Kidney capillary endothelial cell (primary cell): ENCODE data around the gene LCORL.
"Not testable (repeated sequence)": the region's sequence is repeated elsewhere in the genome, so short reads cannot be mapped to it uniquely, and the experiment has no call there.

Experiments
- DNase-seq: peaks from one replicate; pipeline ENCODE4 v3.0.0-alpha.2; 2018; ENCODE audit warnings: low spot score

Gene LCORL

GRCh38 chr4:18020145-18020670, 1.3 kb downstream of the LCORL start:
- DNase-seq = peak; percentile 3

- DNase-seq = no peak
Observed at GRCh38 chr4:18014269-18014668, 7.3 kb downstream of the LCORL start.

- no peak for DNase-seq
Observed at GRCh38 chr4:18012807-18013462, 8.6 kb downstream of the LCORL start.

GRCh38 chr4:18012134-18012806, 9.3 kb downstream of the LCORL start:
- no peak for DNase-seq

GRCh38 chr4:18007625-18008024, 13.9 kb downstream of the LCORL start:
- DNase-seq = no peak

GRCh38 chr4:18006432-18006831, 15.1 kb downstream of the LCORL start:
- not testable (repeated sequence) for DNase-seq

- DNase-seq = no peak
Observed at GRCh38 chr4:17997129-17997528, 24.4 kb downstream of the LCORL start.

GRCh38 chr4:17995165-17995564, 26.4 kb downstream of the LCORL start:
- no peak for DNase-seq

- no peak for DNase-seq
Observed at GRCh38 chr4:17985832-17986231, 35.7 kb downstream of the LCORL start.

- DNase-seq = no peak
Observed at GRCh38 chr4:17981063-17981462, 40.5 kb downstream of the LCORL start.

GRCh38 chr4:17968721-17969120, 52.8 kb downstream of the LCORL start:
- DNase-seq = no peak

GRCh38 chr4:17967078-17967477, 54.5 kb downstream of the LCORL start:
- no peak for DNase-seq

- no peak for DNase-seq
Observed at GRCh38 chr4:17966312-17966711, 55.2 kb downstream of the LCORL start.

GRCh38 chr4:17964576-17964975, 57.0 kb downstream of the LCORL start:
- no peak for DNase-seq

GRCh38 chr4:17962171-17962570, 59.4 kb downstream of the LCORL start:
- no peak for DNase-seq

- no peak for DNase-seq
Observed at GRCh38 chr4:17961249-17961648, 60.3 kb downstream of the LCORL start.

GRCh38 chr4:17958181-17958580, 63.4 kb downstream of the LCORL start:
- no peak for DNase-seq

- DNase-seq = no peak
Observed at GRCh38 chr4:17957688-17958087, 63.9 kb downstream of the LCORL start.

GRCh38 chr4:17956245-17956644, 65.3 kb downstream of the LCORL start:
- no peak for DNase-seq

- DNase-seq = no peak
Observed at GRCh38 chr4:17945303-17945702, 76.3 kb downstream of the LCORL start.

GRCh38 chr4:17941731-17942130, 79.8 kb downstream of the LCORL start:
- peak; percentile 21 for DNase-seq

GRCh38 chr4:17939054-17939453, 82.5 kb downstream of the LCORL start:
- no peak for DNase-seq

- no peak for DNase-seq
Observed at GRCh38 chr4:17934286-17934685, 87.3 kb downstream of the LCORL start.

- no peak for DNase-seq
Observed at GRCh38 chr4:17933126-17933525, 88.4 kb downstream of the LCORL start.
